GM18951 (cell line): ENCODE results near the gene SLC25A27.

ENCODE experiments used
- POLR2A ChIP-seq: IDR thresholded peaks from 4 replicates; pipeline ENCODE4 v1.6.1; 2011; ENCODE audit warnings: mild to moderate bottlenecking; ENCODE audit not compliant: insufficient read length, insufficient read depth; ENCODE audit errors: extremely low read depth
- in situ Hi-C: fragments of 300-500 bp; cut with MboI; formaldehyde crosslinking; loops from one replicate; pipeline ENCODE4 v1.12.0; 2022; ENCODE audit warnings: low sequenced_read_pairs, mixed read lengths, inconsistent platforms; ENCODE audit not compliant: unreplicated experiment

Gene SLC25A27

GRCh38 chr6:46657642-46658041, 4.9 kb downstream of the SLC25A27 start:
- in situ Hi-C loops = no loop called here
- TF ChIP-seq POLR2A = no peak

DNA sequence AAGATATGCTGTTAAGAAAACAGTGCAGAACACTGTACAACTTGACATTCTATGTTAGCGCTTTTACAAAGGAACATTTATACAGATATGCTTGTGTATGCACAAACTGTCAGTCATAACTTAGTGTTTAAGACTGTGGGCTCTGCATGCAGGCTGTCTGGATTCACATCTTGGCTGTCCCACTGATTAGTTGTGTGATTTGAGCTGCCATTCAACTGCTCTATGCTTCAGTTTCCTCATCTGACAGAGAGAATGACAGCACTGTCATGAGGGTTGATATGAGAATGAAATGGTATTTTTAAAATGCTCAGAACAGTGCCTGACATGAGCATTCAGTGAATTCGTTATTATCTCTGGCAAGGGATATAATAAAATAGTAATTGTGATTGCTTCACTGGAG, 8.7 kb downstream of the SLC25A27 start:
- no peak for TF ChIP-seq POLR2A
- in situ Hi-C loops = no loop called here

DNA sequence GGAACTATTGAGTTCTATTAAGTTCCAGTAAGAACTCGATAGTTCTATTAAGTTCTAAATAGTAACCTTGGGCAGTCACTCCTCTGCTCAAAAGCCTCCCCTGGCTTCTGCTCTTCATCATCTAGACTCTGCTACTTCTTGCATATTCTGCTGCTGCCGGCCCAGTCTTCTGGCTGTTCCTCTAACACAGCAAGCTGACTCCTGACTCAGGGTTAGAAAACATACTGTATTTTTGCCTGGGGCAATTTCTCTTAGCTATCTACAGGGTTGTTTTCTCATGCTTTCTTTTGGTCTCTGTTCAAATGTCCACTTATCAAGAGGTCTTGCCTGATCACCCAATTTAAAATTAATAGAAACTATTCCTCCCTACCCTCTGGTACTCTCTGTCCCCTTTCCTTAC, 14.6 kb downstream of the SLC25A27 start:
- no peak for TF ChIP-seq POLR2A
- in situ Hi-C loops = no loop called here

GRCh38 chr6:46674410-46674809, 21.6 kb downstream of the SLC25A27 start:
- in situ Hi-C loops = no loop called here
- TF ChIP-seq POLR2A = no peak

DNA sequence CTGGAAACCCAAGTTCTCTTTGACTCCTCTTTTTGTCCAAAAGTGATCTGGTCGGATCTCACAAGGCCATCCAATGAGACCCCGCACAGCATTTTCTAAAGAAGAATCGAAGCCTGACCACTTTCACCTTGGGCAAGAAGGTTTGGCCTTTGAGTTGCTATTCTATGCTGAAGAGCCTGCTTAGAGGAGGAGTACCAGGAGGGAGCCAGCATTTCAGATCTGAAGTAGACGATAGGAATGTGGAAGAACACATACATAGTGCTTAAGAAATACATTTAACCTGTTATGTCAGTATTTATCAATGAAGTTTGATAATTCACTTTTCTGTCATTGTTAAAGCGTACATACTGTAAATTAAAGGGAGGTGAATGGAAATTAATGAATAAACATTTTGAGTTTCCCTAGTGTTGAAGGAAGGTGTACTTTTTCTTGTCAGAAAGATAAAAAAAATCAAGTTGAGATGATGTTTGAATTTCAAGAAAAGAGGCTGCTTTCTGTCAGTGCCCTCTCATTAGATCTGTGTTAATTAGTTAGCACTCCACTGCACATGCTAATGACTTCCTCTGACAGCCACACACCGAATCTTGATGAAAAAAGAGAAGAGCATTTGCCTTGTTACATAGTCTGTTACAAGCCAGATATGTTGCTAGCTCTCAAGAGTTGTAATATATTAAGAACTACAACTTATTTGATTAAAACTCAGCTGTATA, 24.0 kb downstream of the SLC25A27 start:
- TF ChIP-seq POLR2A = no peak
- in situ Hi-C loops = no loop called here

DNA sequence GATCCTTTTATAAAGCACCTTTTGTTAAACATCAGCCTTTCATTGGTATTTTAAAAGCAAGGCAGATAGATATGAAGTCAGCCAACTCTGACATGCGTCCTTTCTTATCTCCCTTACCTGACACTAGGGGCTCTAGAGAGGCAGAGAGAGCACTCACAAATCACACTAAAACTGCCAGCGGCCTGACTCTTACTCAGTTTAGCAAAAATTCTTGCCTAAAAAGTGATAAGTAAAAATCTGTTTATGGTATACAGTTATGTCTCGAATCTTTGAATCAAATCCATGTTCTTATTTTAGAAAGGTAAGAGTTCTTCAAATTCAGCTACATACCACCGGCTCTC, 24.5 kb downstream of the SLC25A27 start:
- in situ Hi-C loops = no loop called here

DNA sequence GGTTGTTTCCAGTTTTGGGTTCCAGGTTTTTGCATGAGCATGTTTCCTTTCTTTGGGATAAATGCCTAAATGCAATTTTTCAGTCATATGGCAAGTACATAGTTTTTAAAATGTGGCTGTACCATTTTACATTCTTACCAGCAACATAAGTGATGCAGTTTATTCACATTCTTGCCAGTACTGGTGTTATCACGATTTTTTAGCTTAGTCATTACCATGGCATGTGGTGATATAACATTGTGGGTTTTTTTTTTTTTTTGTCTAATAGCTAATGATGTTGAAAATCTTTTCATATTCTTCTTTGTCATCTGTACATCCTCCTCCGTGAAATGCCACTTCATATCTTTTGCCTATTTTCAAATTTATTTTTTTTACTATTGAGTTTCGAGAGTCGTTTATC, 32.0 kb downstream of the SLC25A27 start:
- in situ Hi-C loops = no loop called here
- no peak for TF ChIP-seq POLR2A

More for the DNA sequence above, 24.5 kb downstream of the SLC25A27 start:
- no peak for TF ChIP-seq POLR2A

DNA sequence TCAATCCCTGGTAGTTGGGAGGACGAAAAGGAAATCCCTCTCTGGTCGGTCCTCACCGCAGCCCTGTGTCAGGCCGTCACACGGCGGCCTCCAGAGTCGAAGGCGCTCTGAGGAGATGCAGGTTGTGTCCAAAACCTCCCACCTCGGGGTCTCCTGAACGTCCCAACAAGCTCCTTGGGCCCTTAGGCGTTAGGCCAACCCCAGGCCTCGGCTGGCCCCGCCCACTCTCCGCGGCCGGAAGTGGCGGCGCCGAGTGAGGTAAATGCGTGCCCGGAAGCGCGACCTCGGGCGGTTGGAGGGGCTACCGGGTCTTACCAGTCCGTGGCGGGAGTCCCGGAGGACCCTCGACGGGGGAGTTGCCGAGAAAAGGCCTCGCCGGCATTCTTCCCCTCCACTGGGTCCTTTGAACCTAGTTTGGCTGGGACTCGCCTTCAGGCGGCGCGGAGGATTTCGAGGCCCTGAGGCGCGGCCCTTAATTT, 34.9 kb downstream of the SLC25A27 start, which contains the start of gene TDRD6:
TDRD6 (plus strand) TSS at position 267 of the 479 bp plus-strand sequence. CDS start 244 bp downstream, outside the sequence.
- TF ChIP-seq POLR2A = no peak
- in situ Hi-C loops = no loop called here

- in situ Hi-C loops = no loop called here
- TF ChIP-seq POLR2A = no peak
Observed at GRCh38 chr6:46688117-46688965, 35.6 kb downstream of the SLC25A27 start.

- no peak for TF ChIP-seq POLR2A
- in situ Hi-C loops = no loop called here
Observed at GRCh38 chr6:46688966-46689335, 36.2 kb downstream of the SLC25A27 start.

- in situ Hi-C loops = no loop called here
- no peak for TF ChIP-seq POLR2A
Observed at GRCh38 chr6:46689657-46690056, 36.9 kb downstream of the SLC25A27 start.

DNA sequence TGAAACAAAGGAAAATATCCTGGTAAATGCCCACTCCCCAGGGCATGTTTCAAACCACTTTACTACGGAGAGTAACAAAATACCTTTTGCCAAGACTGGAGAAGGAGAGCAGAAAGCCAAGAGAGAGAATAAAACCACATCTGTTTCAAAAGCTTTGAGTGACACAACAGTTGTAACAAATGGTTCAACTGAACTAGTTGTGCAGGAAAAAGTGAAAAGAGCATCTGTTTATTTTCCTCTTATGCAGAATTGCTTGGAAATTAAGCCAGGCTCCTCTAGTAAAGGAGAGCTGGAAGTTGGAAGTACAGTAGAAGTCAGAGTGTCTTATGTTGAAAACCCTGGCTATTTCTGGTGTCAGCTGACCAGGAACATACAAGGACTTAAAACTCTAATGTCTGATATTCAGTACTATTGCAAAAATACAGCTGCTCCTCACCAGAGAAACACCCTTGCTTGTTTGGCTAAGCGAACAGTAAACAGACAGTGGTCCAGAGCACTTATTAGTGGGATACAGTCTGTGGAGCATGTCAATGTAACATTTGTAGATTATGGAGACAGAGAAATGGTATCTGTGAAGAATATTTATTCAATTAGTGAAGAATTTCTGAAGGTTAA, 37.5 kb downstream of the SLC25A27 start:
- in situ Hi-C loops = no loop called here

DNA sequence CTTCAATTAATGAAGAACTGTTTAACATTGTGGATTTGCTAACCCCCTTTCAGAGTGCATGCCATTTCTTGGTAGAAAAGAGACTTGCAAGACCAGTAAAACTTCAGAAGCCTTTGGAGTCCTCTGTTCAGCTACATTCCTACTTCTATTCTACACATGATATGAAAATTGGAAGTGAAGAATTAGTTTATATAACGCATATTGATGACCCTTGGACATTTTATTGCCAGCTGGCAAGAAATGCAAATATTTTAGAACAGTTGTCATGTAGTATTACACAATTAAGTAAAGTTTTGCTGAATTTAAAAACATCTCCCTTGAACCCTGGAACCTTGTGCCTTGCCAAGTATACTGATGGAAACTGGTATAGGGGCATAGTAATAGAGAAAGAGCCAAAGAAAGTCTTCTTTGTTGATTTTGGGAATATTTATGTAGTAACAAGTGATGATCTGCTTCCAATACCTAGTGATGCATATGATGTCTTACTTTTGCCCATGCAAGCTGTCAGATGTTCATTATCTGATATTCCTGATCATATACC, 38.2 kb downstream of the SLC25A27 start:
- TF ChIP-seq POLR2A = no peak
- in situ Hi-C loops = no loop called here

More for the DNA sequence above, 37.5 kb downstream of the SLC25A27 start:
- TF ChIP-seq POLR2A = no peak
